AG04449 (cell line): ENCODE measurements around the gene VEGFA.

Source experiments
- CTCF ChIA-PET: fragments of 350-600 bp; formaldehyde crosslinking; extraction: SDS; loops from one replicate; lab custom pipeline; 2021; ENCODE audit warnings: antibody characterized with exemption; lab: Yijun Ruan, JAX
- POLR2A ChIA-PET: fragments of 400-600, 350-600 bp; formaldehyde crosslinking; extraction: SDS; loops from one replicate; lab custom pipeline; 2020; ENCODE audit warnings: antibody characterized with exemption, inconsistent platforms; lab: Yijun Ruan, JAX
- DNase-seq: peaks from one replicate; pipeline ENCODE4 v3.0.0-alpha.2; 2010; ENCODE audit warnings: low read depth, low spot score
- H3K4me3 ChIP-seq: 2 replicates; pipeline ENCODE4 v1.5.1; 2011; ENCODE audit warnings: low read depth, mild to moderate bottlenecking, control low read depth, low read length
- TF ChIP-seq, protein P1 (sequence below): IDR thresholded peaks from one replicate; pipeline ENCODE4 v1.5.1; 2011; ENCODE audit warnings: mild to moderate bottlenecking, moderate library complexity, low read length, control low read depth, inconsistent platforms; ENCODE audit not compliant: insufficient read depth; ENCODE audit errors: missing control alignments

The VEGFA gene

GRCh38 chr6:43759136-43759906, 10.7 kb upstream of the VEGFA start:
- H3K4me3 ChIP-seq: no peak overlapping the region
- TF ChIP-seq, protein P1, sequence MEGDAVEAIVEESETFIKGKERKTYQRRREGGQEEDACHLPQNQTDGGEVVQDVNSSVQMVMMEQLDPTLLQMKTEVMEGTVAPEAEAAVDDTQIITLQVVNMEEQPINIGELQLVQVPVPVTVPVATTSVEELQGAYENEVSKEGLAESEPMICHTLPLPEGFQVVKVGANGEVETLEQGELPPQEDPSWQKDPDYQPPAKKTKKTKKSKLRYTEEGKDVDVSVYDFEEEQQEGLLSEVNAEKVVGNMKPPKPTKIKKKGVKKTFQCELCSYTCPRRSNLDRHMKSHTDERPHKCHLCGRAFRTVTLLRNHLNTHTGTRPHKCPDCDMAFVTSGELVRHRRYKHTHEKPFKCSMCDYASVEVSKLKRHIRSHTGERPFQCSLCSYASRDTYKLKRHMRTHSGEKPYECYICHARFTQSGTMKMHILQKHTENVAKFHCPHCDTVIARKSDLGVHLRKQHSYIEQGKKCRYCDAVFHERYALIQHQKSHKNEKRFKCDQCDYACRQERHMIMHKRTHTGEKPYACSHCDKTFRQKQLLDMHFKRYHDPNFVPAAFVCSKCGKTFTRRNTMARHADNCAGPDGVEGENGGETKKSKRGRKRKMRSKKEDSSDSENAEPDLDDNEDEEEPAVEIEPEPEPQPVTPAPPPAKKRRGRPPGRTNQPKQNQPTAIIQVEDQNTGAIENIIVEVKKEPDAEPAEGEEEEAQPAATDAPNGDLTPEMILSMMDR: no peak
- DNase-seq: no peak
- ChIA-PET POLR2A (interaction anchor here (0.8 kb wide), 1 partner anchor 9 kb away, joined by 3 read pairs; no protein-coding TSS in a partner anchor), CTCF (interaction anchor here (0.9 to 5.3 kb wide), 9 partner anchors 9 to 320 kb away, joined by 3 to 42 read pairs (median 7); partner anchors contain the start of gene VEGFA)

- no peak for DNase-seq
- TF ChIP-seq, protein P1: no peak
- ChIA-PET CTCF (interaction anchor here (0.8 to 5.3 kb wide), 9 partner anchors 8 to 319 kb away, joined by 3 to 42 read pairs (median 7); partner anchors contain the start of gene VEGFA), POLR2A (interaction anchor here (0.8 kb wide), 1 partner anchor 9 kb away, joined by 3 read pairs; no protein-coding TSS in a partner anchor)
- no peak overlapping the region for H3K4me3 ChIP-seq
Measured at GRCh38 chr6:43759907-43760206, 10.2 kb upstream of the VEGFA start.

DNA sequence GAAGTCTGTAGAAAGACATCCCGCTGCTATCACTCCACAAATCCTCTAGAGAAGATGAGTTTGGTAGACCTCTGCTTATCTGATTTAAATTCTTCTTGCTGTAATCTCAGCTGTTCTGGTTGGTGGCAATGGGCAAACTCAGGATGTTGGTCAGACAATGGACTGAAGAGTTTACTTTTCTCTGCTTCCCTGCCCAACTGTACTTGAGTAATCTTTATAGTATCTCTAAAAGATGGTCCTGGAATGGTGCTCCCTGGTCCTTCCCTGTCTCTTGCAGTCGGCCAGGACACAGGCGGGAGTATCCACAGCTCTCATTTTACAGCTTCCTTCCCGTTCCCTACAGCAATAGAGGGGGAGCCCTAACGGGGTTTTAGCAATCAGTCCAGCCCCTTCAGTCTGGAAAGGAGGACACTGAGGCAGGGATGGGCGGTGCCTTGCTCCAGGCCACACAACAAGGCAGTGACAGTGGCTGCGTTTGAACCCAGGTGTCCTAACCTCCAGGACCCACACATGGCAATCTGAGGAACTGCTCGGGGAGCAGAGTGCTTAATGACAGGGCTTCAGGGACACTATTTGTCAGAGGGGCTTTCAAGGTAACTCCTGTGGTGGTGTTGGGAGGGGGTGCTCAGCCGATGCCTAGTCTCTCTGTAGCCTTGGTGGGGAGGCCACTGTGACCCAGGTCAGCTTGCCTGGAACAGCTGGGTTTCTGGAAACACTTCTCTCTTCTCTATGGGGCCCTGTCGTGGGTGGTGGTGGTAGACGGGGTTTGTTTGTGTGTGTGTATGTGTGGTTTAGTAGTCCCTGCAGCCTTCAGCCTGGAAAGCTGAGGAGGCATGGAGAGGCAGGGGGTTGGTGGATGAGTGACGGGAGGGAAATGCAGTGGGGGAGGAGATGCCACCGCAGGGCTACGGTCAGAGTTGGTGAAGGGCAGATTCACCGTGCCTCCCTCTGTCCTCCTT, 9.5 kb upstream of the VEGFA start:
- no peak for DNase-seq
- ChIA-PET CTCF (interaction anchor here (0.8 to 6.1 kb wide), 10 partner anchors 8 to 318 kb away, joined by 3 to 42 read pairs (median 8); partner anchors contain the start of gene VEGFA), POLR2A (interaction anchor here (0.8 kb wide), 1 partner anchor 8 kb away, joined by 3 read pairs; no protein-coding TSS in a partner anchor)
- TF ChIP-seq, protein P1: no peak
- H3K4me3 ChIP-seq: no peak overlapping the region

DNA sequence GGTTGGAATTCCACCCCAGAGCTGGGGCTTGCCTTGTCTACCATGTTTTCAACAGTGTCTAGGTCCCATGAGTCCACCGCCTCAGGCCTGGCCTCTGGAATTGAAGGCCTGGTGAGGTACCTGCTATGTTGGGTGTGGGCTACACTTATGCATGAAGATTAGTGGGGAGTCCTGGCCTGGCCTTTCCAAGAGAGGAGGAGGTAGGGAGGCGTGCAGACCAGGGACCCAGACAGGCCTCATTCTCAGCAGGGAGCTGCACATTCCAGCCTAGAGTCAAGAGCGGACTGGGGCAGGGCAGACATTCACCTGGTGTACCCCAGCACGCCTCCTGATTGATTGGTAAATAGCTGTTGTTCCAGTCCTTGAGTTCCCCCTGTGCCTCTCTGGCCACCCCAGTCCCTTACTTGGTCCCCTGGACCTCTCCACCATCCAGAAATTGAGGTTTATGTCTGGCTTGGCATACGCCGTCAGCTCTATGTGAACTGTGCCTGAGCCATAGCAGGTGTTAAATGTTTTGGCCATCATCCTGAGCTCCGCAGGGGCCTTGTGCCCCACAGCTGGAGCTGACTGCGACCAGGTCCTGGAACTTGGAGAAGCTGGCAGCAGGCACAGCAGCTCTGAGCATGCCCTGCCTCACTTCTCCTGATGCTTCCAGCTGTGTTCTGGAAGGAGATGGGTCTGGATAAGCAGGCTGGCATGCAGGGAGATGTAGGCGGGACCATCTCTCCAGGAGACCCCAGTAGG, 8.2 kb upstream of the VEGFA start:
- H3K4me3 ChIP-seq: no peak overlapping the region
- no peak for DNase-seq
- POLR2A ChIA-PET: no interaction called here
- CTCF ChIA-PET: interaction anchor here (0.7 to 6.1 kb wide), 6 partner anchors 7 to 317 kb away, joined by 3 to 42 read pairs (median 16); partner anchors contain the start of gene VEGFA
- TF ChIP-seq, protein P1: no peak

GRCh38 chr6:43762410-43762768, 7.6 kb upstream of the VEGFA start:
- TF ChIP-seq, protein P1: no peak
- no peak for DNase-seq
- POLR2A ChIA-PET: interaction anchor here (0.6 kb wide), 1 partner anchor 121 kb away, joined by 3 read pairs; no protein-coding TSS in a partner anchor
- CTCF ChIA-PET: interaction anchor here (0.7 to 6.1 kb wide), 5 partner anchors 14 to 317 kb away, joined by 3 to 23 read pairs (median 15); no protein-coding TSS in a partner anchor
- no peak overlapping the region for H3K4me3 ChIP-seq
